Testis (tissue), 2 donors: ENCODE results near the gene GOLGA8K.
"Not testable (repeated sequence)": the region's sequence is repeated elsewhere in the genome, so short reads cannot be mapped to it uniquely, and the experiment has no call there.

ENCODE experiments used
- POLR2A ChIP-seq: fragments of 450-650 bp; IDR thresholded peaks from one replicate; pipeline ENCODE4 v1.6.1; 2017; ENCODE audit warnings: antibody characterized with exemption, mild to moderate bottlenecking, moderate library complexity
- TF ChIP-seq, protein P1 (sequence below), 3 experiments: fragments of 450-650 bp in 2 of 3; fragments of 200-600 bp in 1 of 3; sonication (generic) in 1 of 3; IDR thresholded peaks; one replicate each; pipeline ENCODE4 v1.5.1; 2016 to 2019; ENCODE audit warnings: antibody characterized with exemption in 3 of 3, mild to moderate bottlenecking in 2 of 3, moderate library complexity in 1 of 3

DNA sequence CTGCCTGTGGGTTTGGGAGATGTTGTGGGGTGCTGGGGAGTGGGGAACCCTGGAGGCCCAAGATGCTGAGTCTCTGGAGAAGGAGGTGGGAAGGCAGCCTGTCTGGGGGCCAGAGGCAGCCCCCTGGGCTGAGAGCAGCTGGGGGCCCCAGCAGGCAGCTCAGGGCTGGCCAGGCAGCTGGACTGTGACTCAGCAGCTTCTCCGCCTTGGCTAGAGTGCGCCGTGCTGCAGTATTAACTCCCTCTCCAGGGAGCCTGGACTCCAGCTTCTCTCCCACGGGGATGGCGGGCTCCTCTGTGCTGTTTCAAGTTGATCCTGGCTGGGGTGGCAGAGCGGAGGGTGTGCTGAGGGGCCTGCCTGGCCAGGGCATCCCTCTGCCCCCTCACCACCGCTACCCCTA is 36.6 kb downstream of the GOLGA8K start:
- TF ChIP-seq, protein P1, sequence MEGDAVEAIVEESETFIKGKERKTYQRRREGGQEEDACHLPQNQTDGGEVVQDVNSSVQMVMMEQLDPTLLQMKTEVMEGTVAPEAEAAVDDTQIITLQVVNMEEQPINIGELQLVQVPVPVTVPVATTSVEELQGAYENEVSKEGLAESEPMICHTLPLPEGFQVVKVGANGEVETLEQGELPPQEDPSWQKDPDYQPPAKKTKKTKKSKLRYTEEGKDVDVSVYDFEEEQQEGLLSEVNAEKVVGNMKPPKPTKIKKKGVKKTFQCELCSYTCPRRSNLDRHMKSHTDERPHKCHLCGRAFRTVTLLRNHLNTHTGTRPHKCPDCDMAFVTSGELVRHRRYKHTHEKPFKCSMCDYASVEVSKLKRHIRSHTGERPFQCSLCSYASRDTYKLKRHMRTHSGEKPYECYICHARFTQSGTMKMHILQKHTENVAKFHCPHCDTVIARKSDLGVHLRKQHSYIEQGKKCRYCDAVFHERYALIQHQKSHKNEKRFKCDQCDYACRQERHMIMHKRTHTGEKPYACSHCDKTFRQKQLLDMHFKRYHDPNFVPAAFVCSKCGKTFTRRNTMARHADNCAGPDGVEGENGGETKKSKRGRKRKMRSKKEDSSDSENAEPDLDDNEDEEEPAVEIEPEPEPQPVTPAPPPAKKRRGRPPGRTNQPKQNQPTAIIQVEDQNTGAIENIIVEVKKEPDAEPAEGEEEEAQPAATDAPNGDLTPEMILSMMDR (IDR thresholded peaks at IDR 0.05), result not testable (repeated sequence)
- not testable (repeated sequence) for TF ChIP-seq POLR2A
